Measurements from ENCODE around the gene NMRAL1. TPM values are rescaled to one million over a fixed set of nuclear protein-coding genes. Genes with fewer than 3 reads are reported as not detected.

Gene NMRAL1
- total and polyA plus RNA-seq, 10 of the 15 experiments (the other 5 are each of a cell fraction or from before 2014, with no cell fraction given) = 4.8 to 102 (median 62.5) TPM

- ChIA-PET RAD21 (ENCODE audit: unreplicated experiment) (no interaction called here), SMC1A (ENCODE audit: uncharacterized antibody, unreplicated experiment) (no interaction called here), CTCF (no interaction called here), POLR2A (interaction anchor here (0.6 kb wide), 1 partner anchor 149 kb away, joined by 3 read pairs; no protein-coding TSS in a partner anchor)
- 100% methylated on average over 2 of the region's 4 CpGs for WGBS (ENCODE audit: insufficient coverage, insufficient replicate concordance, low lambda C conversion rate, missing lambda C conversion rate)
- Histone ChIP-seq H3K4me1 (ENCODE audit: control insufficient read depth, insufficient read depth, low read length) (no peaks in the 10 kb centered on the region), H3K36me3 (ENCODE audit: control insufficient read depth in 2 of 2, insufficient read depth in 2 of 2, low read length in 1 of 2) (peaks cover 25 to 36% of the 10 kb centered on the region in 2 experiments), H3K9ac (ENCODE audit: control insufficient read depth, insufficient read depth, low read length) (no peak overlapping the region), H3K4me2 (ENCODE audit: control insufficient read depth, insufficient read depth) (no peak overlapping the region), H3K27me3 (replicated peaks in 1 of 2; ENCODE audit: control insufficient read depth in 2 of 2, insufficient read depth in 2 of 2, low read length in 1 of 2) (no peaks in the 10 kb centered on the region), H3K79me2 (ENCODE audit: control insufficient read depth, insufficient read depth, low read length) (no peaks in the 10 kb centered on the region), H3K27ac (ENCODE audit: control insufficient read depth, insufficient read depth) (no peak overlapping the region), H4K20me1 (ENCODE audit: control insufficient read depth, insufficient read depth) (no peaks in the 10 kb centered on the region; the same call in 1 of the 2 replicates), H2AFZ (ENCODE audit: control insufficient read depth, low read depth, low read length) (no peak overlapping the region), H3K4me3 (no peak overlapping the region), H3K9me3 (replicated peaks; ENCODE audit: control insufficient read depth, insufficient read depth, low read length) (no peaks in the 10 kb centered on the region)
- DNase-seq (ENCODE audit: low read depth, low spot score) (no peak), ATAC-seq (no peak), FAIRE-seq (no peak)
- TF ChIP-seq NBN (IDR thresholded peaks at IDR 0.05) = no peak
- TF ChIP-seq BRCA1 (IDR thresholded peaks at IDR 0.05; ENCODE audit: low read depth, low read length) = no peak
- no peak for TF ChIP-seq SMAD1 (IDR thresholded peaks at IDR 0.05; ENCODE audit: low read depth, partially characterized antibody)
- TF ChIP-seq CHD1 (IDR thresholded peaks at IDR 0.05; ENCODE audit: low read depth, low read length) = no peak
- no peak for TF ChIP-seq E2F8 (IDR thresholded peaks at IDR 0.05; ENCODE audit: low read depth, partially characterized antibody)
- no peak for TF ChIP-seq CBX3 (IDR thresholded peaks at IDR 0.05; ENCODE audit: borderline replicate concordance, low read depth)
- TF ChIP-seq DPF2 (IDR thresholded peaks at IDR 0.05) = no peak
- no peak for TF ChIP-seq TCF7 (IDR thresholded peaks at IDR 0.05; ENCODE audit: borderline replicate concordance)
- TF ChIP-seq TCF3 (IDR thresholded peaks at IDR 0.05; ENCODE audit: borderline replicate concordance, insufficient read depth, low read depth, low read length) = no peak
- TF ChIP-seq SMC3 (IDR thresholded peaks at IDR 0.05; ENCODE audit: borderline replicate concordance, low read length) = no peak
- no peak for TF ChIP-seq BCL3 (IDR thresholded peaks at IDR 0.05; ENCODE audit: borderline replicate concordance, insufficient read depth, low read depth, low read length, poor library complexity, severe bottlenecking)
- TF ChIP-seq NFYB (IDR thresholded peaks at IDR 0.05; ENCODE audit: insufficient read depth, low read depth, low read length) = no peak
- TF ChIP-seq RBBP5 (conservative IDR thresholded peaks at IDR 0.05) = no peak
- TF ChIP-seq LARP7 (IDR thresholded peaks at IDR 0.05) = no peak
- TF ChIP-seq NFIC (IDR thresholded peaks at IDR 0.05; ENCODE audit: low read depth, low read length) = no peak
- BruUV-seq (replicated peaks) = no TSS peak
- in situ Hi-C loops (cut with MboI) (no loop called here), intact Hi-C loops (cut with micrococcal nuclease; ENCODE audit: unreplicated experiment) (no loop called here)
Measured at GRCh38 chr16:4443986-4444385, 30.4 kb downstream of the NMRAL1 start.

Data from GM12878 (cell line).